ENCODE data around the gene ABCC11.

DNA sequence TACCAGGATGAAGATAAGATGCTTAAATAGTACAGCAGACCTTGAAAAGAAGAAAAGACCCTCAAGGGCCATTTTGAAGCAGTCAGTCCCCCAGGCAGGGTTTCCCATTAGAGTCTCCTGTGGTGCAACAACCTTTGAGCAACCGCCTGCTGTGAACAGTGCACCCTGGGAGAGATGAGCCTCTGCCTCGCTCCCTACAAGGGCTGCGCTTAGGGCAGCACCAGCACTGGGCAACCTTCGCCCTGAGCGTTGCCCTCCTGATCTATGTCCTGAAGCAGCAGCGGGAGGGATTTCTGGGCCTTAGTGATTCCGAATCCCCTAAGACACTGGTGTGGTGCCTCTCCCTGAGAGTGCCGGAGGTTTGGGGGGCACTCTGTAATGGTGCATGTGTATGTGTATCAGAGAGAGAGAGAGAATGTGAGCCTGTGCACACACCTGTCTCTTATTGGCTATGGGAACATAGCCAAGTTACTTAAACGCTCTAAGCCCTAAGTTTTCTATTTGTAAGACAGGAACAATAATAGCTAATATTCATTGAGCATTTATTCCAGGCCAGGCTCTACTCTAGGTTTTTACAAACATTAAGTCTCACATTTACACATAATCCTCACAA, 66.4 kb downstream of the ABCC11 start:
- TF ChIP-seq EP300 (IDR thresholded peaks at IDR 0.05): no peak
- TF ChIP-seq POLR2A (IDR thresholded peaks at IDR 0.05): no peak
- no peak for TF ChIP-seq CTCF (IDR thresholded peaks at IDR 0.05)

All from suprapubic skin (tissue), 3 donors.